Astrocyte of the cerebellum (primary cell): ENCODE data around the gene GPR15.

Experiments used
- DNase-seq: peaks from one replicate; pipeline ENCODE4 v3.0.0-alpha.2; 2011; ENCODE audit warnings: low read depth
- H3K4me3 ChIP-seq: 2 replicates; pipeline ENCODE4 v1.5.1; 2011; ENCODE audit warnings: mild to moderate bottlenecking, low read depth, low read length, moderate library complexity
- CTCF ChIP-seq: IDR thresholded peaks from 2 replicates; pipeline ENCODE4 v1.5.1; 2012; ENCODE audit warnings: low read length, low read depth, moderate library complexity, mild to moderate bottlenecking; ENCODE audit errors: missing control alignments
- in situ Hi-C: cut with HindIII; loops from 2 replicates; pipeline ENCODE4 v1.10.0; 2017; ENCODE audit warnings: low sequenced_read_pairs

The GPR15 gene

GRCh38 chr3:98501863-98502576 lies 29.8 kb upstream of the GPR15 start:
- in situ Hi-C loops, result no loop called here
- DNase-seq, result no peak
- no peak overlapping the region for H3K4me3 ChIP-seq
- no peak for TF ChIP-seq CTCF

GRCh38 chr3:98504539-98504938 lies 27.2 kb upstream of the GPR15 start:
- no peak for DNase-seq
- H3K4me3 ChIP-seq, result no peak overlapping the region
- in situ Hi-C loops, result no loop called here
- no peak for TF ChIP-seq CTCF

- no peak for DNase-seq
- no peak overlapping the region for H3K4me3 ChIP-seq
- in situ Hi-C loops, result no loop called here
- TF ChIP-seq CTCF, result no peak
These were observed 23.2 kb upstream of the GPR15 start for GRCh38 chr3:98508582-98508981.

GRCh38 chr3:98512576-98512975 lies 19.2 kb upstream of the GPR15 start:
- in situ Hi-C loops, result no loop called here
- no peak for DNase-seq
- no peak overlapping the region for H3K4me3 ChIP-seq
- no peak for TF ChIP-seq CTCF

GRCh38 chr3:98513091-98513511 lies 18.7 kb upstream of the GPR15 start:
- no peak for TF ChIP-seq CTCF
- in situ Hi-C loops, result no loop called here
- no peak for DNase-seq
- no peak overlapping the region for H3K4me3 ChIP-seq

GRCh38 chr3:98513736-98514135 lies 18.0 kb upstream of the GPR15 start:
- no peak for DNase-seq
- in situ Hi-C loops, result no loop called here
- no peak for TF ChIP-seq CTCF
- H3K4me3 ChIP-seq, result no peak overlapping the region
